K562 (cell line): ENCODE data around the gene RNU1-4. TPM values are rescaled to one million over a fixed set of nuclear protein-coding genes. Genes with fewer than 3 reads are reported as not detected.

Source experiments
- ATAC-seq: fragments of 200-7000 bp; cut with Tn5 transposase; 3 replicates; pipeline ENCODE4 v1.9.1; 2020; ENCODE audit warnings: moderate library complexity
- BruUV-seq: library from RNA; stranded (reverse); fragments of 400-500 nt; replicated peaks from 2 replicates; lab custom pipeline; 2021; lab: Mats Ljungman, UMichigan
- CTCF ChIA-PET: fragments of 300-600 bp; formaldehyde crosslinking; extraction: SDS; loops from one replicate; lab custom pipeline; 2021; ENCODE audit warnings: low intra/inter-chr PET ratio; lab: Yijun Ruan, JAX
- POLR2A ChIA-PET: fragments of 300-600, 350-650 bp; sonication (Branson Sonifier 250); formaldehyde crosslinking; extraction: SDS; loops from one replicate; lab custom pipeline; 2021; ENCODE audit warnings: antibody characterized with exemption, inconsistent platforms; lab: Yijun Ruan, JAX
- DNase-seq, 4 experiments: peaks; one replicate each; pipeline versions ENCODE4 v3.0.0 to v3.0.0-alpha.2; 2011 to 2018; ENCODE audit warnings: low spot score in 3 of 4, mixed read lengths in 3 of 4; ENCODE audit errors: extremely low read depth in 1 of 4
- FAIRE-seq: peaks from 2 replicates; lab custom pipeline; 2011; peaks lifted over from hg19 to GRCh38; lab: Jason Lieb, UNC
- H2AFZ ChIP-seq: 2 replicates; pipeline ENCODE4 v1.6.0; 2011; ENCODE audit warnings: low read depth, low read length, control low read depth, inconsistent platforms
- H3K27ac ChIP-seq: fragments of 200-600 bp; 3 replicates; pipeline ENCODE4 v1.8.0; 2011; ENCODE audit warnings: low read depth, mild to moderate bottlenecking, control low read depth, inconsistent platforms, low read length, moderate library complexity, mixed read lengths; ENCODE audit errors: extremely low read depth
- H3K27me3 ChIP-seq, 2 experiments: fragments of 300-600 bp in 1 of 2; 2 replicates in 1 of 2; 3 replicates in 1 of 2; pipeline versions ENCODE4 v1.6.0 to v1.8.0; 2011; ENCODE audit warnings: inconsistent platforms in 2 of 2, low read length in 2 of 2, mild to moderate bottlenecking in 1 of 2, mixed read lengths in 1 of 2, moderate library complexity in 1 of 2; ENCODE audit not compliant: control insufficient read depth in 2 of 2, insufficient read depth in 2 of 2
- H3K36me3 ChIP-seq: fragments of 300-600 bp; 3 replicates; pipeline ENCODE4 v1.8.0; 2011; ENCODE audit warnings: mild to moderate bottlenecking, low read length, inconsistent platforms; ENCODE audit not compliant: control insufficient read depth, insufficient read depth
- H3K4me1 ChIP-seq, 2 experiments: fragments of 200-600 bp in 1 of 2; replicated peaks in 1 of 2; 2 replicates in 1 of 2; 3 replicates in 1 of 2; pipeline versions ENCODE4 v1.5.1 to v1.8.0; 2011; ENCODE audit warnings: inconsistent platforms in 2 of 2, low read length in 2 of 2, mild to moderate bottlenecking in 1 of 2, mixed read lengths in 1 of 2, moderate library complexity in 1 of 2; ENCODE audit not compliant: control insufficient read depth in 2 of 2, insufficient read depth in 2 of 2
- H3K4me2 ChIP-seq: 2 replicates; pipeline ENCODE4 v1.6.1; 2011; ENCODE audit warnings: low read length, control low read depth, inconsistent platforms, mixed read lengths; ENCODE audit not compliant: insufficient read depth
- H3K4me3 ChIP-seq: fragments of 200-600 bp; sonication (generic), shearing (Covaris generic); 2 replicates; pipeline ENCODE4 v1.5.1; 2016; ENCODE audit warnings: control low read depth, inconsistent platforms
- H3K79me2 ChIP-seq: fragments of 200-600 bp; 3 replicates; pipeline ENCODE4 v1.8.0; 2011; ENCODE audit warnings: low read length, inconsistent platforms; ENCODE audit not compliant: control insufficient read depth, insufficient read depth
- H3K9ac ChIP-seq, 2 experiments: 2 replicates each; pipeline versions ENCODE4 v1.6.0 to v1.6.1; 2011; ENCODE audit warnings: low read depth in 2 of 2, low read length in 2 of 2, control low read depth in 1 of 2, inconsistent platforms in 1 of 2, mild to moderate bottlenecking in 1 of 2, mixed read lengths in 1 of 2; ENCODE audit not compliant: insufficient read depth in 1 of 2
- H3K9me1 ChIP-seq: one replicate; pipeline ENCODE4 v1.6.0; 2011; ENCODE audit warnings: inconsistent platforms, mild to moderate bottlenecking, low read length, moderate library complexity; ENCODE audit not compliant: control insufficient read depth, insufficient read depth
- H3K9me3 ChIP-seq: replicated peaks from 2 replicates; pipeline ENCODE4 v1.5.1; 2011; ENCODE audit warnings: low read depth, low read length, inconsistent platforms; ENCODE audit not compliant: control insufficient read depth, insufficient read depth
- H4K20me1 ChIP-seq: replicated peaks from 2 replicates; pipeline ENCODE4 v1.6.1; 2011; ENCODE audit warnings: low read length, inconsistent platforms, mixed read lengths; ENCODE audit not compliant: control insufficient read depth, insufficient read depth
- CGGBP1 ChIP-seq: fragments of 250-450 bp; sonication (Bioruptor Pico); IDR thresholded peaks from 2 replicates; pipeline ENCODE4 v1.9.0; 2021; ENCODE audit warnings: mild to moderate bottlenecking
- CLOCK ChIP-seq: fragments of 250-450 bp; sonication (Bioruptor Pico); IDR thresholded peaks from 2 replicates; pipeline ENCODE4 v1.4.0; 2020; ENCODE audit warnings: mild to moderate bottlenecking, moderate library complexity, borderline replicate concordance
- MYC ChIP-seq, 2 experiments: fragments of 250-450 bp in 1 of 2; sonication (Bioruptor Pico) in 1 of 2; IDR thresholded peaks; 2 replicates each; pipeline versions ENCODE4 v1.5.1 to v1.6.1; 2012 to 2021; ENCODE audit warnings: low read depth in 2 of 2, borderline replicate concordance in 1 of 2, improper control_type of control experiment in 1 of 2, low read length in 1 of 2, mild to moderate bottlenecking in 1 of 2, moderate library complexity in 1 of 2
- SAFB ChIP-seq: fragments of 200-400 bp; formaldehyde crosslinking; IDR thresholded peaks from 2 replicates; pipeline ENCODE4 v1.6.1; 2017; ENCODE audit warnings: low read depth, low read length, borderline replicate concordance
- THAP7 ChIP-seq: fragments of 250-450 bp; sonication (Bioruptor Pico); IDR thresholded peaks from 2 replicates; pipeline ENCODE4 v1.5.0; 2021
- ZBTB7A ChIP-seq: IDR thresholded peaks from 2 replicates; pipeline ENCODE4 v1.6.1; 2011; ENCODE audit warnings: low read depth, mild to moderate bottlenecking, low read length, moderate library complexity, borderline replicate concordance; ENCODE audit not compliant: control insufficient read depth
- ZHX1 ChIP-seq: fragments of 150-350 bp; conservative IDR thresholded peaks from 2 replicates; pipeline ENCODE4 v1.6.1; 2014; ENCODE audit warnings: low read length
- ZNF124 ChIP-seq: sonication (generic); formaldehyde crosslinking; IDR thresholded peaks from 2 replicates; pipeline ENCODE4 v1.8.1; 2022; ENCODE audit warnings: missing genetic modification reagents
- ZNF445 ChIP-seq: fragments of 250-450 bp; sonication (Bioruptor Pico); IDR thresholded peaks from 2 replicates; pipeline ENCODE4 v1.4.0; 2020; ENCODE audit warnings: low read depth, mild to moderate bottlenecking, moderate library complexity
- ZNF699 ChIP-seq: fragments of 250-450 bp; sonication (Bioruptor Pico); IDR thresholded peaks from 2 replicates; pipeline ENCODE4 v1.8.0; 2021; ENCODE audit warnings: mild to moderate bottlenecking, moderate library complexity; ENCODE audit not compliant: insufficient replicate concordance
- WGBS: fragments of 100-300 bp; shearing (Covaris generic); methylation state at CpG from one replicate; pipeline ENCODE4 v1.1.6; 2016; ENCODE audit warnings: low coverage, mixed read lengths; ENCODE audit not compliant: insufficient coverage; ENCODE audit errors: missing lambda C conversion rate; 5-methylcytosine and 5-hydroxymethylcytosine counted together
- in situ Hi-C: fragments of 300-500 bp; cut with MboI; formaldehyde crosslinking; loops from 4 replicates; pipeline ENCODE4 v1.15.0; 2018; ENCODE audit warnings: inconsistent platforms, mixed read lengths
- intact Hi-C: fragments of 100-400 bp; cut with micrococcal nuclease; formaldehyde crosslinking; loops from 2 replicates; pipeline ENCODE4 v1.14.2; 2022
- polyA plus RNA-seq, 8 experiments: library from polyadenylated mRNA; depleted of rRNA in 4 of 8; stranded (reverse) in 5 of 8; unstranded in 3 of 8; fragments of >200 nt; fragmentation: Nextera tagmentation in 2 of 8; fragmentation: Illumina TruSeq in 1 of 8; extraction: Ambion mirVana in 2 of 8; extraction: Trizol in 1 of 8; gene quantifications; 2 replicates each; pipeline versions ENCODE4 v1.2.1 to v1.2.3, GENCODE V29; 2011 to 2014; ENCODE audit warnings: inconsistent platforms in 1 of 8, missing spikeins in 1 of 8
- total RNA-seq, 7 experiments: library from RNA; depleted of rRNA in 6 of 7; stranded (reverse); fragments of >200 nt in 6 of 7; fragmentation: Illumina TruSeq in 2 of 7; extraction: Trizol in 2 of 7; gene quantifications; 2 replicates each; pipeline versions ENCODE4 v1.2.1 to v1.2.3, GENCODE V29; 2011 to 2021; ENCODE audit warnings: low replicate concordance in 1 of 7

RNU1-4 gene
- total and polyA plus RNA-seq, 9 of the 15 experiments (the other 6 are each of a cell fraction or from before 2014, with no cell fraction given) = under 0.01 to 32,823 (median 2,538) TPM; not detected in 4

GRCh38 chr1:16727190-16728111 is 12.9 kb upstream of the RNU1-4 start:
- peaks cover 0 to 14% of the 10 kb centered on the region in 2 experiments; a peak in 2 of 5 replicates for H3K4me1 ChIP-seq
- no peak overlapping the region for H3K4me3 ChIP-seq
- peaks cover 5 to 8% of the 10 kb centered on the region in 2 experiments; a peak in 4 of 5 replicates for H3K27me3 ChIP-seq
- BruUV-seq = TSS peak; percentile 99
- H4K20me1 ChIP-seq = no peaks in the 10 kb centered on the region
- FAIRE-seq (no peak), DNase-seq (peak; percentile 27 to 58 (median 38)), ATAC-seq (peak; percentile 82)
- no peak overlapping the region for H3K27ac ChIP-seq
- H3K9me3 ChIP-seq = peaks cover 2% of the 10 kb centered on the region; the same call in 1 of the 2 replicates
- 62% methylated on average over 42 of the region's 42 CpGs for WGBS
- H2AFZ ChIP-seq = no peak overlapping the region
- in situ Hi-C loops = loop anchor here (5.0 to 10.0 kb wide), 5 partner anchors 45 to 183 kb away; no protein-coding TSS in a partner anchor
- H3K4me2 ChIP-seq = no peak overlapping the region
- H3K36me3 ChIP-seq = no peaks in the 10 kb centered on the region
- POLR2A ChIA-PET = interaction anchor here (0.6 to 1.6 kb wide), 2 partner anchors 10 to 264 kb away, joined by 3 to 11 read pairs; no protein-coding TSS in a partner anchor
- H3K9me1 ChIP-seq = no peaks in the 10 kb centered on the region
- CTCF ChIA-PET = no interaction called here
- H3K9ac ChIP-seq = no peak overlapping the region
- no peaks in the 10 kb centered on the region for H3K79me2 ChIP-seq
- intact Hi-C loops = no loop called here
- TF ChIP-seq SAFB (peak; percentile 23; the same call in 1 of the 2 replicates), ZBTB7A (peak; percentile 45; the same call in 1 of the 2 replicates), ZNF699 (no peak), ZNF445 (CRISPR knock-in tag) (peak; percentile 68; the same call in 1 of the 2 replicates), CLOCK (CRISPR knock-in tag) (no peak), ZHX1 (0 out of 2 replicates have a peak, but pooled peaks have one; percentile 62), MYC (IDR thresholded peaks at IDR 0.05; ENCODE audit: low read depth, low read length) (peak; percentile 20; the same call in 1 of the 2 replicates), MYC (CRISPR knock-in tag; IDR thresholded peaks at IDR 0.05; ENCODE audit: borderline replicate concordance, low read depth) (no peak), CGGBP1 (CRISPR knock-in tag) (no peak), THAP7 (CRISPR knock-in tag) (no peak), ZNF124 (CRISPR knock-in tag) (no peak)
